GM21576 (cell line): ENCODE measurements around the gene ILK.

Experiments used
- ATAC-seq: cut with Tn5 transposase; IDR thresholded peaks from one replicate; pipeline ENCODE4 v1.9.1; 2021; ENCODE audit warnings: mild to moderate bottlenecking, moderate library complexity; ENCODE audit not compliant: unreplicated experiment

ILK gene

GRCh38 chr11:6654281-6655019, 50.9 kb downstream of the ILK start:
- ATAC-seq = no peak

- no peak for ATAC-seq
These were observed 51.6 kb downstream of the ILK start for GRCh38 chr11:6655020-6655789.

GRCh38 chr11:6655790-6656583, 52.4 kb downstream of the ILK start, which contains the start of gene DCHS1:
DCHS1 (minus strand) TSS chr11:6655809; CDS start chr11:6641613, 14,196 bp downstream.
- ATAC-seq = no peak

DNA sequence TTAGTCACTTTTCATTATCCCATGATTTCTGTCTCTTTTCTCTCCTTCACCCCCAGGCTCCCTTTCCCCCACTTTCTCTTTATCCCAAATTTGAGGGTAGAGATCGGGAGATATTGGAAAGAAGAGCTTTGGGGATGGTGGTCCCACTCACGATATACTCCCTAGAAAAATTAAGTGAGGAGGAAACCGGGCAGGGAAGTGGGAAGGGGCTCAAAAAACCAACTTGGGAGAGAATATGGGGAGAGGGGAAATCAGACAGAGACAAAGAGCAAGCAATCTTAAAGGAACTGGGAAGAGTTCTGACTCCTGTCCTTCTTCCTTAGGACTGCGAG, 53.0 kb downstream of the ILK start:
- no peak for ATAC-seq

DNA sequence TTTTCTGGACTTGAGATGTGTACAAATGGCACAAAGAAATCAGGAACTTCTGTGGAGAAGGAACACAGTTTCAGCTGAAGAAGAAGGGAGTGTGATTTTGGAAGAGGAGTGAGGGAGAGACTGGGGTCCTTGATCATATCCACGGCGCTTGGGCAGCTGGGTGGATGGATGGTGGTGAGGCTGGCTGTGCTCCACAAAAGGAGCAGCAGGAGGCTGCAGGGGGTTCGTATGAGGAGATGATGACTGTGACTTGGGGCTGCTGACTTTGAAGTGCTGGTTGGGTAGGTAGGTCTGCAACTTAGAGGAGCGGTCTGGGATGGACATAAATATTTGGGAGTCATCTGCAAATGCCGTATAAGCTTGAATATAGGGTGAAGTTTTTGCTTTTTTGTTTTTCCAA, 53.4 kb downstream of the ILK start:
- no peak for ATAC-seq

DNA sequence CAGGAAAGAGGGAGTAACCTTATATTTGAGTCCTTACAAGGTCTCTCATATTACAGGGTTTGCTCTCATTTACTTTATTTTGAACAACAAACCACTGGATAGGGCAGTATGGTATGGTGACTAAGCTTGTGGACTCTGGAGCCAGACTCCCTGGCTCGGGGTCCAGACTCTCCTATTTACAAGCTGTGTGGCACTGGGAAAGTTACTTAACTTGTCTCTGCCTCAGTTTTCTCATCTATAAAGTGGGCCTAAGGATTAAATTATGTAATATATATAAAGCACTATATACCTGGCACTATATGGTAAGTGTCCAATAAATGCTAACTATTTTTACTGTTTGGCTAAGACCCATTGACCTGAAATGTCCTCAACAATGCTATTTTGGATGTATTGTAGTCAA, 53.8 kb downstream of the ILK start:
- ATAC-seq = no peak

GRCh38 chr11:6658647-6659046, 55.1 kb downstream of the ILK start:
- ATAC-seq = no peak
